OCI-LY3 (cell line): ENCODE results near the gene PAPSS2.

Experiments used
- H2AFZ ChIP-seq: fragments of 200-600, 300-600 bp; shearing (Covaris generic); 2 replicates; pipeline ENCODE4 v1.6.0; 2014; ENCODE audit warnings: antibody characterized with exemption, low read depth, low read length
- H3K27ac ChIP-seq: fragments of 200-600, 300-600 bp; sonication (generic); 2 replicates; pipeline ENCODE4 v1.5.1; 2014; ENCODE audit warnings: mild to moderate bottlenecking, low read length, moderate library complexity, mixed read lengths
- H3K27me3 ChIP-seq: fragments of 200-600, 300-600 bp; sonication (generic); 2 replicates; pipeline ENCODE4 v1.6.1; 2014; ENCODE audit warnings: low read depth, low read length, mixed read lengths
- H3K36me3 ChIP-seq: fragments of 200-600, 300-600 bp; sonication (generic); replicated peaks from 2 replicates; pipeline ENCODE3; 2014; ENCODE audit warnings: low read depth, low read length, mixed read lengths
- H3K4me1 ChIP-seq: fragments of 300-600, 200-600 bp; sonication (generic); 2 replicates; pipeline ENCODE4 v1.6.1; 2014; ENCODE audit warnings: low read length, mixed read lengths
- H3K4me2 ChIP-seq: fragments of 200-600, 300-600 bp; sonication (generic); 2 replicates; pipeline ENCODE4 v1.6.1; 2014; ENCODE audit warnings: low read length, mixed read lengths
- H3K4me3 ChIP-seq: fragments of 300-600, 200-600 bp; sonication (generic); 2 replicates; pipeline ENCODE4 v1.5.1; 2014; ENCODE audit warnings: antibody characterized with exemption, mild to moderate bottlenecking, low read length, moderate library complexity
- H3K79me2 ChIP-seq: fragments of 300-600, 200-600 bp; shearing (Covaris generic); 2 replicates; pipeline ENCODE4 v1.6.1; 2014; ENCODE audit warnings: mild to moderate bottlenecking, low read length, mixed read lengths
- H3K9ac ChIP-seq: fragments of 300-600, 200-600 bp; shearing (Covaris generic); 2 replicates; pipeline ENCODE4 v1.6.0; 2014; ENCODE audit warnings: mild to moderate bottlenecking, low read length, moderate library complexity
- H3K9me3 ChIP-seq: fragments of 200-600, 300-600 bp; shearing (Covaris generic); 2 replicates; pipeline ENCODE4 v1.6.1; 2014; ENCODE audit warnings: low read length, mixed read lengths; ENCODE audit not compliant: insufficient read depth
- H4K20me1 ChIP-seq: fragments of 200-600, 300-600 bp; sonication (generic); 2 replicates; pipeline ENCODE4 v1.6.1; 2016; ENCODE audit warnings: low read length, mixed read lengths; ENCODE audit not compliant: insufficient read depth
- CTCF ChIP-seq: fragments of 200-600, 300-600 bp; sonication (generic); IDR thresholded peaks from 2 replicates; pipeline ENCODE4 v1.5.1; 2014; ENCODE audit warnings: antibody characterized with exemption, low read length, low read depth
- EZH2phosphoT487 ChIP-seq: fragments of 200-600 bp; shearing (Covaris generic); IDR thresholded peaks from 2 replicates; pipeline ENCODE4 v1.6.1; 2018; ENCODE audit warnings: antibody characterized with exemption, mixed run types, low read depth

Gene PAPSS2

GRCh38 chr10:87713707-87714106, 54.0 kb downstream of the PAPSS2 start:
- Histone ChIP-seq H3K4me1 (no peaks in the 10 kb centered on the region), H3K27ac (no peak overlapping the region), H3K9me3 (no peaks in the 10 kb centered on the region), H3K9ac (no peak overlapping the region), H3K4me2 (no peak overlapping the region), H2AFZ (no peak overlapping the region), H3K27me3 (no peaks in the 10 kb centered on the region), H3K36me3 (no peaks in the 10 kb centered on the region), H3K79me2 (no peaks in the 10 kb centered on the region), H3K4me3 (no peak overlapping the region), H4K20me1 (no peaks in the 10 kb centered on the region)
- no peak for TF ChIP-seq EZH2phosphoT487
- no peak for TF ChIP-seq CTCF

GRCh38 chr10:87715552-87716347, 56.1 kb downstream of the PAPSS2 start:
- H3K4me1 ChIP-seq: no peaks in the 10 kb centered on the region
- no peak overlapping the region for H3K9ac ChIP-seq
- no peak overlapping the region for H3K27ac ChIP-seq
- no peaks in the 10 kb centered on the region for H4K20me1 ChIP-seq
- H3K79me2 ChIP-seq: no peaks in the 10 kb centered on the region
- no peaks in the 10 kb centered on the region for H3K27me3 ChIP-seq
- H3K4me3 ChIP-seq: no peak overlapping the region
- H3K9me3 ChIP-seq: no peaks in the 10 kb centered on the region
- TF ChIP-seq EZH2phosphoT487 (no peak), CTCF (no peak)
- no peak overlapping the region for H3K4me2 ChIP-seq
- no peak overlapping the region for H2AFZ ChIP-seq
- no peaks in the 10 kb centered on the region for H3K36me3 ChIP-seq

- Histone ChIP-seq H3K9me3 (no peaks in the 10 kb centered on the region), H3K4me1 (no peaks in the 10 kb centered on the region), H3K9ac (no peak overlapping the region), H3K27me3 (no peaks in the 10 kb centered on the region), H3K4me3 (no peak overlapping the region), H3K4me2 (no peak overlapping the region), H4K20me1 (no peaks in the 10 kb centered on the region), H3K79me2 (no peaks in the 10 kb centered on the region), H3K36me3 (no peaks in the 10 kb centered on the region), H3K27ac (no peak overlapping the region), H2AFZ (no peak overlapping the region)
- TF ChIP-seq CTCF: no peak
- no peak for TF ChIP-seq EZH2phosphoT487
These were observed 56.6 kb downstream of the PAPSS2 start for GRCh38 chr10:87716348-87716670.

- peaks cover 8% of the 10 kb centered on the region; the same call in 1 of the 2 replicates for H3K4me1 ChIP-seq
- no peak for TF ChIP-seq CTCF
- TF ChIP-seq EZH2phosphoT487: no peak
- no peak overlapping the region for H3K27ac ChIP-seq
- H3K36me3 ChIP-seq: no peaks in the 10 kb centered on the region
- H3K4me3 ChIP-seq: no peak overlapping the region
- H3K9ac ChIP-seq: no peak overlapping the region
- no peaks in the 10 kb centered on the region for H3K27me3 ChIP-seq
- H2AFZ ChIP-seq: no peak overlapping the region
- no peak overlapping the region for H3K4me2 ChIP-seq
- H4K20me1 ChIP-seq: no peaks in the 10 kb centered on the region
- no peaks in the 10 kb centered on the region for H3K79me2 ChIP-seq
- no peaks in the 10 kb centered on the region for H3K9me3 ChIP-seq
These were observed 61.0 kb downstream of the PAPSS2 start for GRCh38 chr10:87720665-87721064.
